ENCODE data around the gene KLK10. TPM values are rescaled to one million over a fixed set of nuclear protein-coding genes. Genes with fewer than 3 reads are reported as not detected.
A peak's percentile ranks its signal among the peaks of the same experiment; 100 is the strongest.

KLK10 gene, protein sequence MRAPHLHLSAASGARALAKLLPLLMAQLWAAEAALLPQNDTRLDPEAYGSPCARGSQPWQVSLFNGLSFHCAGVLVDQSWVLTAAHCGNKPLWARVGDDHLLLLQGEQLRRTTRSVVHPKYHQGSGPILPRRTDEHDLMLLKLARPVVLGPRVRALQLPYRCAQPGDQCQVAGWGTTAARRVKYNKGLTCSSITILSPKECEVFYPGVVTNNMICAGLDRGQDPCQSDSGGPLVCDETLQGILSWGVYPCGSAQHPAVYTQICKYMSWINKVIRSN
- 0.56 TPM for polyA plus RNA-seq (2013, experiment 1 of 2)
- 0.64 TPM for polyA plus RNA-seq (2013, experiment 2 of 2)

DNA sequence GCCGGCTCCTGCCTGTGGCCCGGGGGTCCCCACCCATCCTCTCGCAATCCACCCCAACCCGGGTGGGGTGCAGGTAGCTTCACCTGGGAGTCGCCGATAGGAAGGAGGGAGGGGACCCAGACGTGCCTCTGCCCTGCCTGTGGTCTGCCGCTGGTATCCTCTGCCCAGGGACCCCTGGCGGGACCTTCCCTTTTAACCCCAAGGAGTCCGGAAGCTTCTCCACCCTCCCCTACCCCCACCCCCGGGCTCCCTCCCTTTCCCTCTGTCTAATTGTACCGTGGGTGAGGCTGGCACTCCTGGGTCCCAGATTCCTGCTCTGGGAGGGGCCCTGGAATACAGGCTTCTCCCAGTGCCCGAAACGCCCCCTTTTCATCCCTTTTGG lies at the start of gene KLK10:
Gene KLK10, minus strand, starts transcription at position 166 of the 382 bp plus-strand sequence. CDS start 579 bp downstream, outside the sequence.
- Histone ChIP-seq H3K18ac (ENCODE audit: low read length) (no peak within 1 kb of the TSS), H3K27ac (ENCODE audit: low read depth, low read length) (no peak within 1 kb of the TSS), H2BK15ac (replicated peaks; ENCODE audit: low read depth) (no peak within 1 kb of the TSS), H3K4me2 (ENCODE audit: low read length) (peak within 1 kb of the TSS; percentile 52), H3K79me2 (ENCODE audit: control insufficient read depth, insufficient read depth, low read length) (no peaks in the 10 kb centered on the region), H4K5ac (ENCODE audit: low read length) (no peak within 1 kb of the TSS), H3K4ac (ENCODE audit: low read depth, low read length) (no peak within 1 kb of the TSS), H2BK5ac (ENCODE audit: low read length) (no peak within 1 kb of the TSS), H3K56ac (ENCODE audit: low read length) (peak within 1 kb of the TSS; percentile 15), H3K79me1 (ENCODE audit: low read length) (no peaks in the 10 kb centered on the region), H3K27me3 (ENCODE audit: insufficient read depth, low read length, poor library complexity) (peaks cover 8% of the 10 kb centered on the region), H2BK120ac (ENCODE audit: low read depth, low read length) (no peak within 1 kb of the TSS), H3K9ac (ENCODE audit: low read length) (peak within 1 kb of the TSS; percentile 2), H3K36me3 (ENCODE audit: control insufficient read depth, insufficient read depth, low read length) (no peaks in the 10 kb centered on the region), H3K23ac (ENCODE audit: low read length) (no peak within 1 kb of the TSS), H3K4me3 (ENCODE audit: low read length) (no peak within 1 kb of the TSS), H4K8ac (ENCODE audit: low read depth, low read length) (no peak within 1 kb of the TSS), H2AK5ac (ENCODE audit: low read length) (no peak within 1 kb of the TSS), H3K4me1 (ENCODE audit: control insufficient read depth, low read depth, low read length) (no peaks in the 10 kb centered on the region)
- WGBS (ENCODE audit: extremely low coverage, insufficient coverage, low lambda C conversion rate) = no CpG with 5 or more reads among the region's 14 CpGs
- no peak for DNase-seq

DNA sequence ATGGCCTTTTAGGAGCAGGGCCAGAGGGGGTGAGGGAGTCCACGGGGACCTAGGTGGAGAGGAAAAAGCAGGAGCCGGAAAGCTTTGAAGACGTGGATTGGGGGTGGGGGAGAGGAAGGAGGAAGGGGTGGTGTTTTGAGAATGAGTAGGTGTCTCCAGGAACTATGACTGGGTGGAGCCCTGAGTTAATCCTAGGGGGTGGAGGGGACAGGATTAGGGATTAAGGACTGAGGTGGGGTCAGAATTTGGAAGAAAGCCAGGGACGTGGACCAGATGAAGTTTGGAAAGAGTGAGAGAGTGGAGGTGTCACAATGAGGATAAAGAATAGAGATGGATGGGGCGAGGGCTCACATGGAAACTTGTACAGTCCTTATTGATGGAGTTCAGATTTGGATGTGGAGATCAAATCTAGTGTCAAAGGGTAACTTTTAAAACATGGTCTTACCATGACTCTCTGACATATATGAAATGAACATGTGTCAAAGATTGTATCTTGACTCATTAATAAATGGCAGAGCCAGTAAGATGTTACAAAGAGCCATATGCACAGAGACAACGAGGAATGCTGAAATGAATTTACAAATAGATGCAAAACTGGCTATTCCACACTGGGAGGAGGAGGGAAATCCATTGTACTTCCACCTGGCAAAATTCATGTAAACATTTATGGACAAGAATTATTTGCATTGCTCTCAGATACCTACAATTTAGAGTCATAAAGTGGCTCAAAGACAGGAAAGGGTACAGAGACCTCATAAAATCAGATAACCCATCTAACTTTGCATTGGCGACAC lies 47.1 kb upstream of the KLK10 start:
- H3K4me3 ChIP-seq (ENCODE audit: low read length) = no peak overlapping the region
- H2BK5ac ChIP-seq (ENCODE audit: low read length) = no peak overlapping the region
- no peak for DNase-seq
- H3K27me3 ChIP-seq (ENCODE audit: insufficient read depth, low read length, poor library complexity) = no peaks in the 10 kb centered on the region
- H3K56ac ChIP-seq (ENCODE audit: low read length) = no peak overlapping the region
- H4K5ac ChIP-seq (ENCODE audit: low read length) = no peak overlapping the region
- no peak overlapping the region for H3K27ac ChIP-seq (ENCODE audit: low read depth, low read length)
- H3K9ac ChIP-seq (ENCODE audit: low read length) = no peak overlapping the region
- no peak overlapping the region for H3K18ac ChIP-seq (ENCODE audit: low read length)
- H3K79me2 ChIP-seq (ENCODE audit: control insufficient read depth, insufficient read depth, low read length) = no peaks in the 10 kb centered on the region
- H3K4ac ChIP-seq (ENCODE audit: low read depth, low read length) = no peak overlapping the region
- no peak overlapping the region for H3K4me2 ChIP-seq (ENCODE audit: low read length)
- no peaks in the 10 kb centered on the region for H3K79me1 ChIP-seq (ENCODE audit: low read length)
- no peak overlapping the region for H3K23ac ChIP-seq (ENCODE audit: low read length)
- H3K4me1 ChIP-seq (ENCODE audit: control insufficient read depth, low read depth, low read length) = no peaks in the 10 kb centered on the region
- H4K8ac ChIP-seq (ENCODE audit: low read depth, low read length) = no peak overlapping the region
- H2BK15ac ChIP-seq (replicated peaks; ENCODE audit: low read depth) = no peak overlapping the region
- H2AK5ac ChIP-seq (ENCODE audit: low read length) = no peak overlapping the region
- no peaks in the 10 kb centered on the region for H3K36me3 ChIP-seq (ENCODE audit: control insufficient read depth, insufficient read depth, low read length)
- no peak overlapping the region for H2BK120ac ChIP-seq (ENCODE audit: low read depth, low read length)
- WGBS (ENCODE audit: extremely low coverage, insufficient coverage, low lambda C conversion rate) = 100% methylated on average over 2 of the region's 7 CpGs

DNA sequence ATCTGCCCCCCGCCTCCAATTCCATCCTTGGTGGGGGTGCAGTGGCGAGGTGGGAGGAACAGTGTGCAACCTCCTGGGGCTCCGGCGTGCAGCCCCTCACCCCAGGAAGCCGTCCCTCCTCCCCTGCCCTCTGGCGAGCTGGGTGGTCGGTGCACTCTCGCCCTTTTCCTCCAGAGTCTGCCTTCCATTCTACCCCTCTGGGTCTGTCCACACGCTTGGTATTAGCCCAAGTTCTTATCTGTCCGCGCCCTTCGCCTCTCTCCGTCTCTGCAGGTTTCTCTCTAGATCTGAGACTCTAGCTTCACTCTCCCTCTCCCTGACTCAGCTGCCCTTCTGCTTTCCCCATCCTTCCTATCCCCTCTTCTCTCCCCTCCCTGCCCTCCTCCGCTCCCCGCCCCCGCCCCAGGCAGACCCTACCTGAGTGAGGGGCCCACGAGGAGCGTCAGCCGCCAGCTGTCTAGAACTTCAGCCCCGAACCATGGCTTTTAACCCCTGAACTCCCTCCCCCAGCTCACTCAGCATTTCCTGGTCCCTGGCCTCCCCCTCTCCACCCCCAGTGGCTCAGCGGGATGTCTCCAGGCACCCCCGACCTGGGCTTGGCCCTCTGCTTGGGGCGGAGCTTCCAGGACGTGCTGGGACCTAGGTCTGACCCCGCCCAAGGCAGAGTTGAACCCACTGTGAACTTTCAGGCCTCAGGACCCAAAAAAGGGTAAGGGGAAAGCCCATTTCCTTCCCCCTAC lies 45.9 kb upstream of the KLK10 start:
- Histone ChIP-seq H3K4me3 (ENCODE audit: low read length) (peak overlapping the region; percentile 40), H2BK120ac (ENCODE audit: low read depth, low read length) (no peak overlapping the region), H3K79me2 (ENCODE audit: control insufficient read depth, insufficient read depth, low read length) (no peaks in the 10 kb centered on the region), H3K9ac (ENCODE audit: low read length) (peak overlapping the region; percentile 66), H2BK5ac (ENCODE audit: low read length) (no peak overlapping the region), H4K5ac (ENCODE audit: low read length) (no peak overlapping the region), H3K79me1 (ENCODE audit: low read length) (no peaks in the 10 kb centered on the region), H3K36me3 (ENCODE audit: control insufficient read depth, insufficient read depth, low read length) (no peaks in the 10 kb centered on the region), H4K8ac (ENCODE audit: low read depth, low read length) (no peak overlapping the region), H2AK5ac (ENCODE audit: low read length) (no peak overlapping the region), H3K18ac (ENCODE audit: low read length) (no peak overlapping the region), H3K4ac (ENCODE audit: low read depth, low read length) (no peak overlapping the region), H3K23ac (ENCODE audit: low read length) (no peak overlapping the region), H3K27ac (ENCODE audit: low read depth, low read length) (no peak overlapping the region), H3K4me2 (ENCODE audit: low read length) (peak overlapping the region; percentile 63), H2BK15ac (replicated peaks; ENCODE audit: low read depth) (no peak overlapping the region), H3K4me1 (ENCODE audit: control insufficient read depth, low read depth, low read length) (no peaks in the 10 kb centered on the region), H3K27me3 (ENCODE audit: insufficient read depth, low read length, poor library complexity) (no peaks in the 10 kb centered on the region), H3K56ac (ENCODE audit: low read length) (peak overlapping the region; percentile 78)
- WGBS (ENCODE audit: extremely low coverage, insufficient coverage, low lambda C conversion rate) = no CpG with 5 or more reads among the region's 25 CpGs
- DNase-seq = peak; percentile 42

DNA sequence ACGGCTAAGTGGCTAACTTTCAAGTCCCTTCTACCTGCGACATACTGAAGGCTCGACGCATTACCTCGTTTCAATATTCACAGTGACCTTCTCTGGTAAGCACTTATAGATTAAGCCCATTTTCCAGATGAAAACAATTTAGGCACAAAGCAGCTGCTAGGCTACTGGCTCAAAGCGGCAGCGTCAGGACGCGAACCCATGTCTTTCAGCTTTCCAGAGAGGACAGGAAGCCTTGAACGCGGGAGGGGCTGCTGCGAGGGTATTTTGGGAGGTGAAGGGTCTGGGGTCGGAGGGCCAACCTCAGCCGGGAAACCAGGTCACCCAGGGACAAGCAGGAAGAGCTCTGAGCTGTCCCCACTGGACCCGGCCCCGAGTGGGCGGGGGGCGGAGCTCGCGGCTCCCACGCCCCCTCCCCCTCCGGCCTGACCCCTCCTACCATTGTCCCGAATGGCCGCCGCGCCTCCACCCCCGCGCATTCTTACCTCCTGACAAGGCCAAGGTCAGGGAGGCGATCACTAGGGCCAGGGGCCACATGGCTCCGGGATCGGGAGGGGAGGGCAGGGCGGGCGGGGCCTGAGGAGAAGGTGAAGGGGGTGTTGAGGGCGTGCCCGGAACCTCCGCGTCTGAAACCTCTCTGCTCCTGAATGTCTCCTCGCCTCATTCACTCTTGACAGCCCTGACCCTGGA lies 45.2 kb upstream of the KLK10 start, which contains the start of gene KLK13:
Gene KLK13, minus strand, starts transcription at position 559 of the 687 bp plus-strand sequence. Its CDS starts 25 bp downstream, at position 534.
- no peak within 1 kb of the TSS for H2AK5ac ChIP-seq (ENCODE audit: low read length)
- H3K27me3 ChIP-seq (ENCODE audit: insufficient read depth, low read length, poor library complexity) = no peaks in the 10 kb centered on the region
- H3K4me3 ChIP-seq (ENCODE audit: low read length) = peak within 1 kb of the TSS; percentile 40
- WGBS (ENCODE audit: extremely low coverage, insufficient coverage, low lambda C conversion rate) = no CpG with 5 or more reads among the region's 38 CpGs
- no peak within 1 kb of the TSS for H3K18ac ChIP-seq (ENCODE audit: low read length)
- no peak within 1 kb of the TSS for H4K5ac ChIP-seq (ENCODE audit: low read length)
- no peaks in the 10 kb centered on the region for H3K36me3 ChIP-seq (ENCODE audit: control insufficient read depth, insufficient read depth, low read length)
- no peak within 1 kb of the TSS for H4K8ac ChIP-seq (ENCODE audit: low read depth, low read length)
- H3K4ac ChIP-seq (ENCODE audit: low read depth, low read length) = no peak within 1 kb of the TSS
- H3K56ac ChIP-seq (ENCODE audit: low read length) = peak within 1 kb of the TSS; percentile 78
- peak; percentile 84 for DNase-seq
- H2BK120ac ChIP-seq (ENCODE audit: low read depth, low read length) = no peak within 1 kb of the TSS
- H3K23ac ChIP-seq (ENCODE audit: low read length) = no peak within 1 kb of the TSS
- H3K4me1 ChIP-seq (ENCODE audit: control insufficient read depth, low read depth, low read length) = no peaks in the 10 kb centered on the region
- peak within 1 kb of the TSS; percentile 66 for H3K9ac ChIP-seq (ENCODE audit: low read length)
- H2BK5ac ChIP-seq (ENCODE audit: low read length) = no peak within 1 kb of the TSS
- peak within 1 kb of the TSS; percentile 63 for H3K4me2 ChIP-seq (ENCODE audit: low read length)
- no peak within 1 kb of the TSS for H2BK15ac ChIP-seq (replicated peaks; ENCODE audit: low read depth)
- H3K79me2 ChIP-seq (ENCODE audit: control insufficient read depth, insufficient read depth, low read length) = no peaks in the 10 kb centered on the region
- no peaks in the 10 kb centered on the region for H3K79me1 ChIP-seq (ENCODE audit: low read length)
- no peak within 1 kb of the TSS for H3K27ac ChIP-seq (ENCODE audit: low read depth, low read length)

DNA sequence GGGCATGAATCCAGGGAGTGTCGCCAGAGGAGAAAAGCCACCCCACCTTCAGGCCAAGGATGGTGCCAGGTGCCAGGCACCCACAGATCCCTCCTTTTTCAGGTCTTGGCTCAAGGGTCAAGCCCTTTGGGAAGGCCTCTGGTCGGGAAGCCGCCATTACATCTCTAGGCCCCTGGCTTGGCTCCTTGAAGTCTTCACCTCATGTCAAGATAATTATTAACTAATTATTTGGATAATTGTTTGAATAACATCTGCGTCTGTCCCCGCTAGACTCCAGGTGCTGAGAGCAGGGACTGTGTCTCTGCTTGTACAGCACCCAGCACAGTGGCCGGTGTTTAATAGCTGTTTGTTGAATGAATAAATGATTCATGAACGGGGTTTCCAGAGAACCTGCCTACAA lies 44.2 kb upstream of the KLK10 start:
- Histone ChIP-seq H2BK120ac (ENCODE audit: low read depth, low read length) (no peak overlapping the region), H3K23ac (ENCODE audit: low read length) (no peak overlapping the region), H3K27ac (ENCODE audit: low read depth, low read length) (no peak overlapping the region), H3K4me3 (ENCODE audit: low read length) (no peak overlapping the region), H3K9ac (ENCODE audit: low read length) (no peak overlapping the region), H3K36me3 (ENCODE audit: control insufficient read depth, insufficient read depth, low read length) (no peaks in the 10 kb centered on the region), H3K79me1 (ENCODE audit: low read length) (no peaks in the 10 kb centered on the region), H4K5ac (ENCODE audit: low read length) (no peak overlapping the region), H3K4me1 (ENCODE audit: control insufficient read depth, low read depth, low read length) (no peaks in the 10 kb centered on the region), H2AK5ac (ENCODE audit: low read length) (no peak overlapping the region), H3K56ac (ENCODE audit: low read length) (no peak overlapping the region), H3K27me3 (ENCODE audit: insufficient read depth, low read length, poor library complexity) (no peaks in the 10 kb centered on the region), H4K8ac (ENCODE audit: low read depth, low read length) (no peak overlapping the region), H3K4me2 (ENCODE audit: low read length) (no peak overlapping the region), H3K79me2 (ENCODE audit: control insufficient read depth, insufficient read depth, low read length) (no peaks in the 10 kb centered on the region), H2BK5ac (ENCODE audit: low read length) (no peak overlapping the region), H3K4ac (ENCODE audit: low read depth, low read length) (no peak overlapping the region), H3K18ac (ENCODE audit: low read length) (no peak overlapping the region), H2BK15ac (replicated peaks; ENCODE audit: low read depth) (no peak overlapping the region)
- no CpG with 5 or more reads among the region's 7 CpGs for WGBS (ENCODE audit: extremely low coverage, insufficient coverage, low lambda C conversion rate)
- DNase-seq = no peak

Measured in mesendoderm (in vitro differentiated cells).